ENCODE results near the gene TAF10.

The TAF10 gene

GRCh38 chr11:6633422-6634408, 21.7 kb upstream of the TAF10 start:
- Histone ChIP-seq H3K27me3 (ENCODE audit: insufficient read depth, low read depth, severe bottlenecking) (no peaks in the 10 kb centered on the region), H3K36me3 (peaks cover 44% of the 10 kb centered on the region), H3K27ac (no peak overlapping the region), H3K9me3 (ENCODE audit: severe bottlenecking) (no peaks in the 10 kb centered on the region), H3K4me3 (ENCODE audit: low read depth, low read length) (no peak overlapping the region)
- TF ChIP-seq CTCF (IDR thresholded peaks at IDR 0.05; ENCODE audit: low read depth, low read length) = no peak
- no peak for DNase-seq

- H3K27ac ChIP-seq = no peak overlapping the region
- peaks cover 48% of the 10 kb centered on the region for H3K36me3 ChIP-seq
- no peak for DNase-seq
- H3K4me3 ChIP-seq (ENCODE audit: low read depth, low read length) = no peak overlapping the region
- H3K9me3 ChIP-seq (ENCODE audit: severe bottlenecking) = no peaks in the 10 kb centered on the region
- H3K27me3 ChIP-seq (ENCODE audit: insufficient read depth, low read depth, severe bottlenecking) = no peaks in the 10 kb centered on the region
- TF ChIP-seq CTCF (IDR thresholded peaks at IDR 0.05; ENCODE audit: low read depth, low read length) = no peak
These were observed 20.4 kb upstream of the TAF10 start for GRCh38 chr11:6632116-6633073.

- Histone ChIP-seq H3K36me3 (peaks cover 55% of the 10 kb centered on the region), H3K4me3 (ENCODE audit: low read depth, low read length) (no peak overlapping the region), H3K27me3 (ENCODE audit: insufficient read depth, low read depth, severe bottlenecking) (no peaks in the 10 kb centered on the region), H3K9me3 (ENCODE audit: severe bottlenecking) (no peaks in the 10 kb centered on the region), H3K27ac (no peak overlapping the region)
- TF ChIP-seq CTCF (IDR thresholded peaks at IDR 0.05; ENCODE audit: low read depth, low read length) = no peak
- DNase-seq = no peak
These were observed 19.4 kb upstream of the TAF10 start for GRCh38 chr11:6631361-6631890.

- DNase-seq = no peak
- no peak overlapping the region for H3K4me3 ChIP-seq (ENCODE audit: low read depth, low read length)
- H3K36me3 ChIP-seq = peaks cover 61% of the 10 kb centered on the region
- TF ChIP-seq CTCF (IDR thresholded peaks at IDR 0.05; ENCODE audit: low read depth, low read length) = no peak
- no peak overlapping the region for H3K27ac ChIP-seq
- H3K9me3 ChIP-seq (ENCODE audit: severe bottlenecking) = no peaks in the 10 kb centered on the region
- H3K27me3 ChIP-seq (ENCODE audit: insufficient read depth, low read depth, severe bottlenecking) = no peaks in the 10 kb centered on the region
These were observed 18.7 kb upstream of the TAF10 start for GRCh38 chr11:6630632-6631291.

- H3K4me3 ChIP-seq (ENCODE audit: low read depth, low read length) = no peak overlapping the region
- no peak overlapping the region for H3K27ac ChIP-seq
- no peak for DNase-seq
- no peak for TF ChIP-seq CTCF (IDR thresholded peaks at IDR 0.05; ENCODE audit: low read depth, low read length)
- no peaks in the 10 kb centered on the region for H3K9me3 ChIP-seq (ENCODE audit: severe bottlenecking)
- peaks cover 63% of the 10 kb centered on the region for H3K36me3 ChIP-seq
- no peaks in the 10 kb centered on the region for H3K27me3 ChIP-seq (ENCODE audit: insufficient read depth, low read depth, severe bottlenecking)
These were observed 18.0 kb upstream of the TAF10 start for GRCh38 chr11:6629892-6630631.

Measured in WERI-Rb-1 (cell line).